CD4-positive, alpha-beta T cell treated with Interferon alpha-2 for 1 hour (primary cell): ENCODE data around the gene INPP5A.

Experiments used
- DNase-seq, 2 donors: peaks; one replicate each; pipeline ENCODE4 v3.0.0-alpha.2; 2020 to 2022

INPP5A gene

GRCh38 chr10:132616170-132616995 lies 78.8 kb downstream of the INPP5A start:
- DNase-seq: peak; percentile 36 to 46

GRCh38 chr10:132616996-132617736 lies 79.6 kb downstream of the INPP5A start:
- no peak for DNase-seq

GRCh38 chr10:132617737-132618052 lies 80.1 kb downstream of the INPP5A start:
- no peak for DNase-seq

GRCh38 chr10:132618158-132618919 lies 80.8 kb downstream of the INPP5A start:
- no peak for DNase-seq

- DNase-seq: no peak
These were observed 82.3 kb downstream of the INPP5A start for GRCh38 chr10:132619927-132620326.

- no peak for DNase-seq
These were observed 86.7 kb downstream of the INPP5A start for GRCh38 chr10:132624061-132624846.

GRCh38 chr10:132624847-132625471 lies 87.4 kb downstream of the INPP5A start:
- DNase-seq: no peak

- DNase-seq: no peak
These were observed 88.6 kb downstream of the INPP5A start for GRCh38 chr10:132626019-132626760.

- DNase-seq: no peak
These were observed 89.4 kb downstream of the INPP5A start for GRCh38 chr10:132626761-132627665.

GRCh38 chr10:132627666-132628531 lies 90.3 kb downstream of the INPP5A start:
- no peak for DNase-seq

GRCh38 chr10:132628966-132629900 lies 91.6 kb downstream of the INPP5A start:
- no peak for DNase-seq

- DNase-seq: no peak
These were observed 92.6 kb downstream of the INPP5A start for GRCh38 chr10:132630156-132630555.

GRCh38 chr10:132630666-132631337 lies 93.2 kb downstream of the INPP5A start:
- DNase-seq: no peak

GRCh38 chr10:132631338-132631735 lies 93.8 kb downstream of the INPP5A start:
- no peak for DNase-seq

GRCh38 chr10:132632091-132632561 lies 94.5 kb downstream of the INPP5A start:
- no peak for DNase-seq

GRCh38 chr10:132632851-132633684 lies 95.5 kb downstream of the INPP5A start:
- DNase-seq: no peak
